SK-N-MC (cell line): ENCODE measurements around the gene LRMDA.

Experiments used
- DNase-seq: peaks from one replicate; pipeline ENCODE4 v3.0.0-alpha.2; 2011; ENCODE audit warnings: low read depth, low spot score
- H3K27ac ChIP-seq: fragments of 200-600 bp; sonication (generic); 2 replicates; pipeline ENCODE4 v1.5.1; 2016; ENCODE audit warnings: mixed run types
- H3K36me3 ChIP-seq: fragments of 200-600 bp; sonication (generic); 2 replicates; pipeline ENCODE4 v1.6.1; 2017; ENCODE audit warnings: antibody characterized with exemption, low read length, mixed read lengths; ENCODE audit not compliant: insufficient read depth
- H3K4me3 ChIP-seq: fragments of 200-600 bp; sonication (generic); 2 replicates; pipeline ENCODE4 v1.5.1; 2016
- H3K9ac ChIP-seq: fragments of 200-600 bp; sonication (generic); 2 replicates; pipeline ENCODE4 v1.8.0; 2017; ENCODE audit warnings: mixed run types, mixed read lengths; ENCODE audit not compliant: insufficient read length
- H3K9me3 ChIP-seq: fragments of 200-600 bp; sonication (generic); 2 replicates; pipeline ENCODE4 v1.6.1; 2017; ENCODE audit warnings: low read depth, mild to moderate bottlenecking, antibody characterized with exemption, low read length, moderate library complexity, mixed read lengths
- EZH2 ChIP-seq: fragments of 200-600 bp; sonication (generic); IDR thresholded peaks from one replicate; pipeline ENCODE4 v1.6.1; 2017; ENCODE audit warnings: antibody characterized with exemption
- FOXP2 ChIP-seq: optimal IDR thresholded peaks from 2 replicates; pipeline ENCODE3; 2011; ENCODE audit warnings: mild to moderate bottlenecking, moderate library complexity; ENCODE audit not compliant: insufficient read depth; ENCODE audit errors: extremely low read length, control extremely low read depth
- POLR2AphosphoS5 ChIP-seq: IDR thresholded peaks from 2 replicates; pipeline ENCODE4 v1.6.1; 2012; ENCODE audit warnings: mild to moderate bottlenecking, low read depth, low read length, borderline replicate concordance

The LRMDA gene

DNA sequence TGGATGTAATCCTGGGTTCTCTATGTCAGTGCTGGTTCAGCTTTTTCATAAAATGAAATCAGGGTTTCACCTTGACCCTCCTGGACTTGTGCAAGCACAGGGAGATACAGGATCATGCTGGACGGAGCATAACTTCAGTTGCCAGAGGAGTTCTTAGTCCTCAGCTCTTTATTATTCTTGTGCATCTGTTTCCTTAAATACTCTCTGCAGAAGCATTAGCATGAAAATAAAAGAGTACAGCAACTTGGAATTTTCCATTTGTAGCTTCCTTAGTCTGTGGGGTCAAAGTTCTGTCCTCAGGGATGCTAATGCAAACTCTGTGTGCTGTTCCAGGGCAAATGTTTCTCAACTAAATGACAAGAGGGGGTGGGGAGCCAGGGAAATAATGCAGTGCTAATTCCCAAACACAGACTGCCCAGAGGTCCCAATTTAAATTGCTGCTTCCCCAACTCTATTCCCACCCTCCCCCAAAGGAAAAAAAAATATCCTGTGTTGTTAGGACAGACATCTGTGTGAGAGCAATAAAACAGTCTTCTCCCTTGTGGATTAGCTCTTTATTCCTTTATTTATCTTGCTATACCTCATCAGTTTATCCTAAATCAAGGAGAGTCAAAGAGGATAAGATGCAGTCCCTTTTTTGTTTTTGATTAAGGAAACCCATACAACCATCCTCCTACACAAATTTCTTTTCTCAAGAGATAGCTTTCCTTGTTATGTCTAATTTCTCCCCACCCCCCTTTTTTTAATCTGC is 905.0 kb downstream of the LRMDA start:
- H3K9ac ChIP-seq: no peak overlapping the region
- H3K27ac ChIP-seq: no peak overlapping the region
- H3K9me3 ChIP-seq: no peaks in the 10 kb centered on the region
- no peak for DNase-seq
- H3K4me3 ChIP-seq: 0 out of 2 replicates have a peak overlapping the region, but pooled peaks have one; percentile 3
- no peaks in the 10 kb centered on the region for H3K36me3 ChIP-seq
- TF ChIP-seq FOXP2 (no peak), EZH2 (no peak), POLR2AphosphoS5 (no peak)

GRCh38 chr10:76337641-76338040 is 906.2 kb downstream of the LRMDA start:
- TF ChIP-seq EZH2: no peak
- no peak for TF ChIP-seq POLR2AphosphoS5
- Histone ChIP-seq H3K36me3 (no peaks in the 10 kb centered on the region), H3K9ac (no peak overlapping the region), H3K27ac (no peak overlapping the region), H3K4me3 (no peak overlapping the region), H3K9me3 (no peaks in the 10 kb centered on the region)
- DNase-seq: no peak

- Histone ChIP-seq H3K9ac (no peak overlapping the region), H3K4me3 (no peak overlapping the region), H3K9me3 (no peaks in the 10 kb centered on the region), H3K27ac (no peak overlapping the region), H3K36me3 (no peaks in the 10 kb centered on the region)
- TF ChIP-seq POLR2AphosphoS5 (no peak), FOXP2 (no peak), EZH2 (no peak)
- DNase-seq: no peak
Observed at GRCh38 chr10:76338187-76338586, 906.8 kb downstream of the LRMDA start.

DNA sequence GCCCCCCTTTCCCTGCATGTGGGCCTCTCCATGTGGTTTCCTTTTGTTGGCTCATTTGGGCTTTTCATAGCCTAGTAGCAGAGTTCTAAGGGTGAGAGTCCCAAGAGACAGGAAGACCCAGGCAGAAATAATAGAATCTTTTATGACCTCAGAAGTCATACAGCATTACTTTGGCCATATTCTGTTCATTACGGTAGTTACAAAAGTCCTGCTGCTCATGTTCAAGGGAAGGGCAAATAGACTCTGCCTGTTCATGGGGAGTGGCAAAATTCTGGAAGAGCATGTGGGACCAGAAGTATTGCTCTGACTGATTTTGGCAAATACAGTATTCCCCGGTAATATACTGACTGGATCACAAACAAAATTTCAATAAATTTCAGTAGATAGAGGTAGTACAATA is 910.3 kb downstream of the LRMDA start:
- Histone ChIP-seq H3K4me3 (no peak overlapping the region), H3K27ac (no peak overlapping the region), H3K36me3 (no peaks in the 10 kb centered on the region), H3K9ac (no peak overlapping the region), H3K9me3 (no peaks in the 10 kb centered on the region)
- no peak for DNase-seq
- TF ChIP-seq FOXP2 (no peak), POLR2AphosphoS5 (no peak), EZH2 (no peak)

DNA sequence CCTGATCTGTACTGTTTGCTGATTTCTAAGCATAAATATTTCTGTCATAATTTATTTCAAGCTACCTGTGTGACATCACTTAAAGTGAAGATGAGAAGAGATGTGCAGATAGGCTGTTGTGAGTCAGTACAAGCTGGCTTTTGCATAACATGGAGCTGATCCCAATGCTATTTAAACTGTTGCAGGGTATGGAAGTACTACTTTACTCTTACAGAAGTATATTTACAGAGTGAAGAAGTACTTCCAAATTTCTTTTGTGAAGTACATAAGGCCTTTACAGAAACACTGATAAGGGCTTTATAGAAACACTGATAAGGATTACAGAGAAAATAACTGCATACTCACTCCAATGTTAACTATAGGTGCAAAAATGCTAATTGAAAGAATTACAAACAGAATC is 911.6 kb downstream of the LRMDA start:
- H3K27ac ChIP-seq: no peak overlapping the region
- DNase-seq: no peak
- no peak overlapping the region for H3K4me3 ChIP-seq
- H3K9ac ChIP-seq: no peak overlapping the region
- no peaks in the 10 kb centered on the region for H3K9me3 ChIP-seq
- no peak for TF ChIP-seq FOXP2
- TF ChIP-seq EZH2: no peak
- TF ChIP-seq POLR2AphosphoS5: no peak
- H3K36me3 ChIP-seq: no peaks in the 10 kb centered on the region

GRCh38 chr10:76347832-76348231 is 916.4 kb downstream of the LRMDA start:
- no peak overlapping the region for H3K9ac ChIP-seq

GRCh38 chr10:76350583-76350982 is 919.2 kb downstream of the LRMDA start:
- H3K9ac ChIP-seq: no peak overlapping the region
- no peaks in the 10 kb centered on the region for H3K9me3 ChIP-seq
- no peak for TF ChIP-seq EZH2
- no peak for TF ChIP-seq POLR2AphosphoS5
- TF ChIP-seq FOXP2: no peak
- no peak for DNase-seq
- H3K36me3 ChIP-seq: no peaks in the 10 kb centered on the region
- no peak overlapping the region for H3K27ac ChIP-seq
- no peak overlapping the region for H3K4me3 ChIP-seq

More at GRCh38 chr10:76347832-76348231, 916.4 kb downstream of the LRMDA start:
- Histone ChIP-seq H3K4me3 (no peak overlapping the region), H3K36me3 (no peaks in the 10 kb centered on the region), H3K9me3 (no peaks in the 10 kb centered on the region), H3K27ac (no peak overlapping the region)
- DNase-seq: no peak
- TF ChIP-seq POLR2AphosphoS5: no peak
- TF ChIP-seq EZH2: no peak
- no peak for TF ChIP-seq FOXP2

- Histone ChIP-seq H3K4me3 (no peak overlapping the region), H3K36me3 (no peaks in the 10 kb centered on the region), H3K9me3 (no peaks in the 10 kb centered on the region), H3K27ac (no peak overlapping the region), H3K9ac (no peak overlapping the region)
- TF ChIP-seq FOXP2: no peak
- TF ChIP-seq EZH2: no peak
- no peak for TF ChIP-seq POLR2AphosphoS5
- DNase-seq: no peak
Observed at GRCh38 chr10:76352300-76352699, 920.9 kb downstream of the LRMDA start.
